K562 (cell line): ENCODE data around the gene OR2A12. TPM values are rescaled to one million over a fixed set of nuclear protein-coding genes. Genes with fewer than 3 reads are reported as not detected.

Source experiments
- ATAC-seq: fragments of 200-7000 bp; cut with Tn5 transposase; 3 replicates; pipeline ENCODE4 v1.9.1; 2020; ENCODE audit warnings: moderate library complexity
- BruUV-seq: library from RNA; stranded (reverse); fragments of 400-500 nt; replicated peaks from 2 replicates; lab custom pipeline; 2021; lab: Mats Ljungman, UMichigan
- CTCF ChIA-PET: fragments of 300-600 bp; formaldehyde crosslinking; extraction: SDS; loops from one replicate; lab custom pipeline; 2021; ENCODE audit warnings: low intra/inter-chr PET ratio; lab: Yijun Ruan, JAX
- POLR2A ChIA-PET: fragments of 300-600, 350-650 bp; sonication (Branson Sonifier 250); formaldehyde crosslinking; extraction: SDS; loops from one replicate; lab custom pipeline; 2021; ENCODE audit warnings: antibody characterized with exemption, inconsistent platforms; lab: Yijun Ruan, JAX
- DNase-seq, 4 experiments: peaks; one replicate each; pipeline versions ENCODE4 v3.0.0 to v3.0.0-alpha.2; 2011 to 2018; ENCODE audit warnings: low spot score in 3 of 4, mixed read lengths in 3 of 4; ENCODE audit errors: extremely low read depth in 1 of 4
- FAIRE-seq: peaks from 2 replicates; lab custom pipeline; 2011; peaks lifted over from hg19 to GRCh38; lab: Jason Lieb, UNC
- H2AFZ ChIP-seq: 2 replicates; pipeline ENCODE4 v1.6.0; 2011; ENCODE audit warnings: low read depth, low read length, control low read depth, inconsistent platforms
- H3K27ac ChIP-seq: fragments of 200-600 bp; 3 replicates; pipeline ENCODE4 v1.8.0; 2011; ENCODE audit warnings: low read depth, mild to moderate bottlenecking, control low read depth, inconsistent platforms, low read length, moderate library complexity, mixed read lengths; ENCODE audit errors: extremely low read depth
- H3K27me3 ChIP-seq, 2 experiments: fragments of 300-600 bp in 1 of 2; 2 replicates in 1 of 2; 3 replicates in 1 of 2; pipeline versions ENCODE4 v1.6.0 to v1.8.0; 2011; ENCODE audit warnings: inconsistent platforms in 2 of 2, low read length in 2 of 2, mild to moderate bottlenecking in 1 of 2, mixed read lengths in 1 of 2, moderate library complexity in 1 of 2; ENCODE audit not compliant: control insufficient read depth in 2 of 2, insufficient read depth in 2 of 2
- H3K36me3 ChIP-seq: fragments of 300-600 bp; 3 replicates; pipeline ENCODE4 v1.8.0; 2011; ENCODE audit warnings: mild to moderate bottlenecking, low read length, inconsistent platforms; ENCODE audit not compliant: control insufficient read depth, insufficient read depth
- H3K4me1 ChIP-seq, 2 experiments: fragments of 200-600 bp in 1 of 2; replicated peaks in 1 of 2; 2 replicates in 1 of 2; 3 replicates in 1 of 2; pipeline versions ENCODE4 v1.5.1 to v1.8.0; 2011; ENCODE audit warnings: inconsistent platforms in 2 of 2, low read length in 2 of 2, mild to moderate bottlenecking in 1 of 2, mixed read lengths in 1 of 2, moderate library complexity in 1 of 2; ENCODE audit not compliant: control insufficient read depth in 2 of 2, insufficient read depth in 2 of 2
- H3K4me2 ChIP-seq: 2 replicates; pipeline ENCODE4 v1.6.1; 2011; ENCODE audit warnings: low read length, control low read depth, inconsistent platforms, mixed read lengths; ENCODE audit not compliant: insufficient read depth
- H3K4me3 ChIP-seq: fragments of 200-600 bp; sonication (generic), shearing (Covaris generic); 2 replicates; pipeline ENCODE4 v1.5.1; 2016; ENCODE audit warnings: control low read depth, inconsistent platforms
- H3K79me2 ChIP-seq: fragments of 200-600 bp; 3 replicates; pipeline ENCODE4 v1.8.0; 2011; ENCODE audit warnings: low read length, inconsistent platforms; ENCODE audit not compliant: control insufficient read depth, insufficient read depth
- H3K9ac ChIP-seq, 2 experiments: 2 replicates each; pipeline versions ENCODE4 v1.6.0 to v1.6.1; 2011; ENCODE audit warnings: low read depth in 2 of 2, low read length in 2 of 2, control low read depth in 1 of 2, inconsistent platforms in 1 of 2, mild to moderate bottlenecking in 1 of 2, mixed read lengths in 1 of 2; ENCODE audit not compliant: insufficient read depth in 1 of 2
- H3K9me1 ChIP-seq: one replicate; pipeline ENCODE4 v1.6.0; 2011; ENCODE audit warnings: inconsistent platforms, mild to moderate bottlenecking, low read length, moderate library complexity; ENCODE audit not compliant: control insufficient read depth, insufficient read depth
- H3K9me3 ChIP-seq: replicated peaks from 2 replicates; pipeline ENCODE4 v1.5.1; 2011; ENCODE audit warnings: low read depth, low read length, inconsistent platforms; ENCODE audit not compliant: control insufficient read depth, insufficient read depth
- H4K20me1 ChIP-seq: replicated peaks from 2 replicates; pipeline ENCODE4 v1.6.1; 2011; ENCODE audit warnings: low read length, inconsistent platforms, mixed read lengths; ENCODE audit not compliant: control insufficient read depth, insufficient read depth
- ADNP ChIP-seq: fragments of 200-800 bp; sonication (Bioruptor generic); IDR thresholded peaks from 2 replicates; pipeline ENCODE4 v1.6.1; 2016; ENCODE audit warnings: missing genetic modification characterization, missing compliant biosample characterization
- BCOR ChIP-seq: fragments of 450-650 bp; IDR thresholded peaks from 2 replicates; pipeline ENCODE4 v1.6.1; 2016
- ERF ChIP-seq: fragments of 450-650 bp; formaldehyde crosslinking; IDR thresholded peaks from 2 replicates; pipeline ENCODE4 v1.4.0; 2020; ENCODE audit warnings: mild to moderate bottlenecking, mixed read lengths
- GTF2A2 ChIP-seq: IDR thresholded peaks from 2 replicates; pipeline ENCODE4 v1.6.1; 2016; ENCODE audit warnings: mild to moderate bottlenecking, missing genetic modification characterization, missing compliant biosample characterization
- KDM1A ChIP-seq, 2 experiments: fragments of 450-650 bp; IDR thresholded peaks; 2 replicates each; pipeline ENCODE4 v1.6.1; 2016; ENCODE audit warnings: mild to moderate bottlenecking in 2 of 2
- PTTG1 ChIP-seq: fragments of 450-650 bp; IDR thresholded peaks from 2 replicates; pipeline ENCODE4 v1.6.1; 2016; ENCODE audit warnings: low read depth, mild to moderate bottlenecking, missing genetic modification characterization, missing compliant biosample characterization
- RBM25 ChIP-seq: fragments of 200-400 bp; formaldehyde crosslinking; IDR thresholded peaks from 2 replicates; pipeline ENCODE4 v1.6.1; 2018; ENCODE audit warnings: low read length, low read depth, moderate library complexity; ENCODE audit not compliant: severe bottlenecking
- RBM34 ChIP-seq: fragments of 200-400 bp; formaldehyde crosslinking; IDR thresholded peaks from 2 replicates; pipeline ENCODE4 v1.6.1; 2018; ENCODE audit warnings: low read length, borderline replicate concordance; ENCODE audit not compliant: insufficient read depth
- ZBTB34 ChIP-seq: fragments of 250-450 bp; sonication (Bioruptor Pico); IDR thresholded peaks from 2 replicates; pipeline ENCODE4 v1.8.0; 2021; ENCODE audit warnings: mild to moderate bottlenecking, moderate library complexity
- ZEB2 ChIP-seq: fragments of 450-650 bp; IDR thresholded peaks from 2 replicates; pipeline ENCODE4 v1.6.1; 2016
- ZNF146 ChIP-seq: IDR thresholded peaks from one replicate; pipeline ENCODE4 v1.6.1; 2018; ENCODE audit warnings: missing compliant biosample characterization; ENCODE audit not compliant: unreplicated experiment
- WGBS: fragments of 100-300 bp; shearing (Covaris generic); methylation state at CpG from one replicate; pipeline ENCODE4 v1.1.6; 2016; ENCODE audit warnings: low coverage, mixed read lengths; ENCODE audit not compliant: insufficient coverage; ENCODE audit errors: missing lambda C conversion rate; 5-methylcytosine and 5-hydroxymethylcytosine counted together
- in situ Hi-C: fragments of 300-500 bp; cut with MboI; formaldehyde crosslinking; loops from 4 replicates; pipeline ENCODE4 v1.15.0; 2018; ENCODE audit warnings: inconsistent platforms, mixed read lengths
- intact Hi-C: fragments of 100-400 bp; cut with micrococcal nuclease; formaldehyde crosslinking; loops from 2 replicates; pipeline ENCODE4 v1.14.2; 2022
- polyA plus RNA-seq, 8 experiments: library from polyadenylated mRNA; depleted of rRNA in 4 of 8; stranded (reverse) in 5 of 8; unstranded in 3 of 8; fragments of >200 nt; fragmentation: Nextera tagmentation in 2 of 8; fragmentation: Illumina TruSeq in 1 of 8; extraction: Ambion mirVana in 2 of 8; extraction: Trizol in 1 of 8; gene quantifications; 2 replicates each; pipeline versions ENCODE4 v1.2.1 to v1.2.3, GENCODE V29; 2011 to 2014; ENCODE audit warnings: inconsistent platforms in 1 of 8, missing spikeins in 1 of 8
- total RNA-seq, 7 experiments: library from RNA; depleted of rRNA in 6 of 7; stranded (reverse); fragments of >200 nt in 6 of 7; fragmentation: Illumina TruSeq in 2 of 7; extraction: Trizol in 2 of 7; gene quantifications; 2 replicates each; pipeline versions ENCODE4 v1.2.1 to v1.2.3, GENCODE V29; 2011 to 2021; ENCODE audit warnings: low replicate concordance in 1 of 7

The OR2A12 gene
- total and polyA plus RNA-seq, 9 of the 15 experiments (the other 6 are each of a cell fraction or from before 2014, with no cell fraction given), result not detected

DNA sequence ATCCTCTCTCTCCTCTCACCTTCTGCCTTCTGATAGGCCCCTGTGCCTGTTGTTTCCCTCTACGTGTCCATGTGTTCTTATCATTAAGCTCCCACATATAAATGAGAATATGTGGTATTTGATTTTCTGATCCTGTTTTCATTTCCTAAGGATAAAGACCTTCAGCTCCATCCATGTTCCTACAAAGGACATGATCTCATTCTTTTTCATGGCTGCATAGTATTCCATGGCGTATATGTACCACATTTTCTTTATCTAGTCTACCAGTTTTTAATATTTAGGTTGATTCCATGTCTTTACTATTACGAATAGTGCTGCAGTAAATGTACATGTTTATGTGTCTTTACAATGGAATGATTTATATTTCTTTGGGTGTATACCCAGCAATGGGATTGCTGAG lies 4.6 kb downstream of the OR2A12 start:
- no TSS peak for BruUV-seq
- POLR2A ChIA-PET, result no interaction called here
- H4K20me1 ChIP-seq, result no peaks in the 10 kb centered on the region
- H3K4me1 ChIP-seq, result no peaks in the 10 kb centered on the region
- intact Hi-C loops, result loop anchor here (10.0 kb wide), 1 partner anchor 64 kb away; no protein-coding TSS in a partner anchor
- FAIRE-seq (no peak), ATAC-seq (no peak), DNase-seq (no peak)
- 10% methylated on average over 3 of the region's 3 CpGs for WGBS
- in situ Hi-C loops, result no loop called here
- H2AFZ ChIP-seq, result no peak overlapping the region
- no peak overlapping the region for H3K9ac ChIP-seq
- H3K36me3 ChIP-seq, result no peaks in the 10 kb centered on the region
- CTCF ChIA-PET, result no interaction called here
- peak; percentile 29 to 43; a peak in 3 of 4 replicates for TF ChIP-seq KDM1A (IDR thresholded peaks at IDR 0.05)
- no peak for TF ChIP-seq PTTG1 (tag)
- TF ChIP-seq ERF (CRISPR knock-in tag), result no peak
- no peak for TF ChIP-seq GTF2A2 (tag)
- TF ChIP-seq BCOR, result peak; percentile 60
- TF ChIP-seq ZBTB34 (CRISPR knock-in tag), result no peak
- TF ChIP-seq RBM34, result no peak
- TF ChIP-seq ZNF146, result peak; percentile 98
- 0 out of 2 replicates have a peak, but pooled peaks have one; percentile 19 for TF ChIP-seq ADNP (tag)
- TF ChIP-seq RBM25, result peak; percentile 86
- TF ChIP-seq ZEB2, result no peak
- no peaks in the 10 kb centered on the region for H3K27me3 ChIP-seq
- no peak overlapping the region for H3K4me3 ChIP-seq
- H3K9me3 ChIP-seq, result no peaks in the 10 kb centered on the region
- H3K9me1 ChIP-seq, result no peaks in the 10 kb centered on the region
- no peaks in the 10 kb centered on the region for H3K79me2 ChIP-seq
- no peak overlapping the region for H3K4me2 ChIP-seq
- H3K27ac ChIP-seq, result no peak overlapping the region
